Measurements from ENCODE around the gene FBXW9. TPM values are rescaled to one million over a fixed set of nuclear protein-coding genes. Genes with fewer than 3 reads are reported as not detected.

Gene FBXW9
- total and polyA plus RNA-seq, 2 of the 13 experiments (the other 11 are each of a cell fraction or from before 2014, with no cell fraction given), result 5.7 to 6.1 TPM

DNA sequence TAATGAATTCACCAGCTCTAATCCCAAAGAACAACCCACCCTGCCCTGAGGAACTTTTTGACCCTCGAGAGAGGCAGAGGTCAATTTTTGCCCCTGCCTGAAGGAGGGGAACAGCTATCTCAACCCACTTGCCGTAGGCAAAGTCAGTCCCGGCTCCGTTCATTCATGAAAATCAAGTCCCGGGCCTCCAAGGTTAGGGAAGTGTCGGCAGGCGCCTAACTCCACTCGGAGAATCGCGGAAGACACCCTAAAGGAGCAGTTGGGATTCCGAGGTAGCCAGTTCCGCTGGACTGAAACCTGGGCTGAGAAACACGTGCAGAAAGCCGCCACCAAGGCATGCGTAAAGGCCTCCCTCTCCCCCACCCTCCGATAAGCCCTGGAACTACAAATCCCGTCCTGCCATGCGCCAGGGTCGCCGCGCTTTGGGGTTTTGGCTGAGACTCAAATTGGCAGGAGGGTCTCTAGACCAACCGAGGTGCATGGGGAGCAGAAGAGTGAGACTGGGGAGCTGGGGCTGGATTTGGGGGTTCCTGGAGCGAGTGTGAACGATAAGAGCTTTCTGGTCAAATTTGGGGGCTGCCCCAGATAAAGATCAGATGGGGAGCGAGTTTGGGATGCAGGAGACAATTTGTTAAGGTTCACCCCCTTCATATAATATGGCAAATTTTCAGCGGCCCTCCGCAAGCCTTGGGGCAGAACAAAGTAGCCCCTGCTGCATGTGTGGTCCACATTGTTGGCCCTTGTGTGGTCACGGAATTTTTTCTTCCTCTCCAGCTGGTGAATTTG is 27.4 kb upstream of the FBXW9 start, which contains the start of gene TNPO2 (continued):
- TF ChIP-seq ZNF772 (CRISPR knock-in tag; IDR thresholded peaks at IDR 0.05) (0 out of 2 replicates have a peak, but pooled peaks have one; percentile 31), NR2F2 (IDR thresholded peaks at IDR 0.05; ENCODE audit: borderline replicate concordance, low read depth) (no peak), KMT2B (CRISPR knock-in tag; IDR thresholded peaks at IDR 0.05) (peak; percentile 71), PHF8 (CRISPR knock-in tag; IDR thresholded peaks at IDR 0.05) (peak; percentile 76), ERF (CRISPR knock-in tag; IDR thresholded peaks at IDR 0.05) (peak; percentile 72), POGZ (CRISPR knock-in tag; IDR thresholded peaks at IDR 0.05) (0 out of 2 replicates have a peak, but pooled peaks have one; percentile 4), ZNF776 (CRISPR knock-in tag; IDR thresholded peaks at IDR 0.05) (0 out of 2 replicates have a peak, but pooled peaks have one; percentile 54), NR2F6 (IDR thresholded peaks at IDR 0.05) (no peak), NR2F6 (CRISPR knock-in tag; IDR thresholded peaks at IDR 0.05) (peak; percentile 35; the same call in 1 of the 2 replicates), NFYB (CRISPR knock-in tag; IDR thresholded peaks at IDR 0.05) (peak; percentile 35; the same call in 1 of the 2 replicates), ARHGAP35 (CRISPR knock-in tag; IDR thresholded peaks at IDR 0.05; ENCODE audit: borderline replicate concordance) (peak; percentile 64; the same call in 1 of the 2 replicates), ZBTB7B (CRISPR knock-in tag; IDR thresholded peaks at IDR 0.05) (peak; percentile 84), ZNF382 (CRISPR knock-in tag; IDR thresholded peaks at IDR 0.05; ENCODE audit: borderline replicate concordance) (no peak), REXO4 (CRISPR knock-in tag; IDR thresholded peaks at IDR 0.05; ENCODE audit: borderline replicate concordance) (0 out of 2 replicates have a peak, but pooled peaks have one; percentile 56), KAT8 (CRISPR knock-in tag; IDR thresholded peaks at IDR 0.05) (peak; percentile 59; the same call in 1 of the 2 replicates), TARDBP (CRISPR knock-in tag; IDR thresholded peaks at IDR 0.05) (no peak), NFIB (CRISPR knock-in tag; IDR thresholded peaks at IDR 0.05; ENCODE audit: borderline replicate concordance) (no peak), GATAD1 (CRISPR knock-in tag; IDR thresholded peaks at IDR 0.05) (peak; percentile 85), DNMT3B (CRISPR knock-in tag; conservative IDR thresholded peaks at IDR 0.05) (0 out of 2 replicates have a peak, but pooled peaks have one; percentile 45), ZNF17 (CRISPR knock-in tag; IDR thresholded peaks at IDR 0.05) (no peak)
- TF ChIP-seq, protein P1, sequence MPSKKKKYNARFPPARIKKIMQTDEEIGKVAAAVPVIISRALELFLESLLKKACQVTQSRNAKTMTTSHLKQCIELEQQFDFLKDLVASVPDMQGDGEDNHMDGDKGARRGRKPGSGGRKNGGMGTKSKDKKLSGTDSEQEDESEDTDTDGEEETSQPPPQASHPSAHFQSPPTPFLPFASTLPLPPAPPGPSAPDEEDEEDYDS (CRISPR knock-in tag; IDR thresholded peaks at IDR 0.05), result peak; percentile 38; the same call in 1 of the 2 replicates
- TF ChIP-seq, protein P2, sequence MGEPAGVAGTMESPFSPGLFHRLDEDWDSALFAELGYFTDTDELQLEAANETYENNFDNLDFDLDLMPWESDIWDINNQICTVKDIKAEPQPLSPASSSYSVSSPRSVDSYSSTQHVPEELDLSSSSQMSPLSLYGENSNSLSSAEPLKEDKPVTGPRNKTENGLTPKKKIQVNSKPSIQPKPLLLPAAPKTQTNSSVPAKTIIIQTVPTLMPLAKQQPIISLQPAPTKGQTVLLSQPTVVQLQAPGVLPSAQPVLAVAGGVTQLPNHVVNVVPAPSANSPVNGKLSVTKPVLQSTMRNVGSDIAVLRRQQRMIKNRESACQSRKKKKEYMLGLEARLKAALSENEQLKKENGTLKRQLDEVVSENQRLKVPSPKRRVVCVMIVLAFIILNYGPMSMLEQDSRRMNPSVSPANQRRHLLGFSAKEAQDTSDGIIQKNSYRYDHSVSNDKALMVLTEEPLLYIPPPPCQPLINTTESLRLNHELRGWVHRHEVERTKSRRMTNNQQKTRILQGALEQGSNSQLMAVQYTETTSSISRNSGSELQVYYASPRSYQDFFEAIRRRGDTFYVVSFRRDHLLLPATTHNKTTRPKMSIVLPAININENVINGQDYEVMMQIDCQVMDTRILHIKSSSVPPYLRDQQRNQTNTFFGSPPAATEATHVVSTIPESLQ (CRISPR knock-in tag; conservative IDR thresholded peaks at IDR 0.05), result no peak
- TF ChIP-seq, protein P3, sequence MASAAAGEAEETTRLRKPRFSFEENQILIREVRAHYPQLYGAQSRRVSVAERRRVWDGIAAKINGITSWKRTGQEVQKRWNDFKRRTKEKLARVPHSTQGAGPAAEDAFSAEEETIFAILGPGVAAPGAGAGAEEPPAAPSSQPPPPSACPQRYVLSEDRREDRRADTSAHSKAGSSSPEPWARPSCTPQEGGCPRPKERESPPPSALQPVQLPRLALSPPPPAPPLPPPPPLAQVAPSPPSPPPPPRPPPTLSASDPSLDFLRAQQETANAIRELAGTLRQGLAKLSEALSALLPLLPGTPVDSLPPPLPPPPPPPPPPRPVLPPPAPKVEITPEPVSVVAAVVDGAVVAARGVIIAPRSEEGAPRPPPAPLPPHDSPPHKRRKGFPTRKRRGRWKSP (CRISPR knock-in tag; IDR thresholded peaks at IDR 0.05), result no peak; the same call in 1 of the 2 replicates
